AG10803 (cell line): Measurements from ENCODE around the gene KRTAP12-3.
"Not testable (repeated sequence)": the region's sequence is repeated elsewhere in the genome, so short reads cannot be mapped to it uniquely, and the experiment has no call there.

Source experiments
- DNase-seq: peaks from one replicate; pipeline ENCODE4 v3.0.0; 2010; ENCODE audit warnings: low read depth
- H3K4me3 ChIP-seq: 2 replicates; pipeline ENCODE4 v1.5.1; 2011; ENCODE audit warnings: mild to moderate bottlenecking, low read length, control low read depth
- TF ChIP-seq, protein P1 (sequence below): conservative IDR thresholded peaks from 2 replicates; pipeline ENCODE4 v1.5.1; 2011; ENCODE audit warnings: mild to moderate bottlenecking, low read length, control low read depth, inconsistent platforms

Gene KRTAP12-3

DNA sequence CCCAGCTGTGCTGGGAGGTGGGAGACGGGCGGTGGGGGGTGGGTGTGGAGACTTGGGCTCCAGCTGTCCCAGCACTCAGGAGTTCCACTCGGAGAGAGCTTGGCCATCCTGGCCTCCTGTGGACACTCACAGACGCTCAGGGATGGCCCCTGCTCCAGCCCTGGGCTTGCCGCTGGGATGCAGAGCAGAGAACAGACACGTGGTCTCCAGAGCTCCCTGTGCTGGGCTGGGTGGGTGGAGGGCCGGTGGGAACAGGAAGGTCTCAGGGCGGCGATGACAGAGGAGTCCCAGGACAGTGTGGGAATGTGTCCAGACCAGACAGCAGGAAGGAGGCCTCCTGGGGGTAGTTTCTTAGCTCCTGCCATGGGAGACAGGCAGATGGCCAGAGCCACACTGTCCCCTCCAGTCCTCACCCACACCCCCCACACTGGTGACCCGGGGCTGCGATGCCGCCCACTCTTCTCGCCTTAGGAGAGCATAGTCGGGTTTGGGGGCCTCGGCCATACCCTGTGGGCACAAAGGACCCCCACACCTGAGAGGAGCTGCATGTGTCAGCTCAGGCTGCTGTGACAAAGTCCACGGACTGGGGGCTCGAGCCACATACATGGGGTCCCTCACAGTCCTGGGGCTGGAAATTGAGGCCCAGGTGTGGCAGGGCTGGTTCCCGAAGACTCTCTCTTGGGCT is 28.9 kb upstream of the KRTAP12-3 start:
- DNase-seq: no peak
- TF ChIP-seq, protein P1, sequence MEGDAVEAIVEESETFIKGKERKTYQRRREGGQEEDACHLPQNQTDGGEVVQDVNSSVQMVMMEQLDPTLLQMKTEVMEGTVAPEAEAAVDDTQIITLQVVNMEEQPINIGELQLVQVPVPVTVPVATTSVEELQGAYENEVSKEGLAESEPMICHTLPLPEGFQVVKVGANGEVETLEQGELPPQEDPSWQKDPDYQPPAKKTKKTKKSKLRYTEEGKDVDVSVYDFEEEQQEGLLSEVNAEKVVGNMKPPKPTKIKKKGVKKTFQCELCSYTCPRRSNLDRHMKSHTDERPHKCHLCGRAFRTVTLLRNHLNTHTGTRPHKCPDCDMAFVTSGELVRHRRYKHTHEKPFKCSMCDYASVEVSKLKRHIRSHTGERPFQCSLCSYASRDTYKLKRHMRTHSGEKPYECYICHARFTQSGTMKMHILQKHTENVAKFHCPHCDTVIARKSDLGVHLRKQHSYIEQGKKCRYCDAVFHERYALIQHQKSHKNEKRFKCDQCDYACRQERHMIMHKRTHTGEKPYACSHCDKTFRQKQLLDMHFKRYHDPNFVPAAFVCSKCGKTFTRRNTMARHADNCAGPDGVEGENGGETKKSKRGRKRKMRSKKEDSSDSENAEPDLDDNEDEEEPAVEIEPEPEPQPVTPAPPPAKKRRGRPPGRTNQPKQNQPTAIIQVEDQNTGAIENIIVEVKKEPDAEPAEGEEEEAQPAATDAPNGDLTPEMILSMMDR: no peak
- no peak overlapping the region for H3K4me3 ChIP-seq

DNA sequence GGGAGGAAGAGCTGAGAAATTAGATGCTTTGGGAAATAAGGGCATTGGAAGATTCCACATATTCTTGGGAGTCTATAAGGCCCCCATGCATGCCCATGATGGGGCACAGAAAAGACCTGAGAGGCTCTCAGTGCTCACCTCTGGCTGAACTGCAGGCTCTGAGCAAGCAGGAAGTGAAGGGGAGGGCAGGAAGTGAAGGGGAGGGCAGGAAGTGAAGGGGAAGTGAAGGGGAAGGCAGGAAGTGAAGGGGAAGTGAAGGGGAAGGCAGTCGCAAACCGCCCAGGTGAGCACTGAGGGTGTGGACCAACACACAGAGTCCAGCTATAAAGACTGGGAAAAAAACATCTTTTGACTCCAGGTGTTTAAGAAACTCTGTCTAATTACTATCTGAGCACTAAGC is 27.3 kb upstream of the KRTAP12-3 start:
- DNase-seq: no peak
- no peak overlapping the region for H3K4me3 ChIP-seq
- TF ChIP-seq, protein P1: no peak

DNA sequence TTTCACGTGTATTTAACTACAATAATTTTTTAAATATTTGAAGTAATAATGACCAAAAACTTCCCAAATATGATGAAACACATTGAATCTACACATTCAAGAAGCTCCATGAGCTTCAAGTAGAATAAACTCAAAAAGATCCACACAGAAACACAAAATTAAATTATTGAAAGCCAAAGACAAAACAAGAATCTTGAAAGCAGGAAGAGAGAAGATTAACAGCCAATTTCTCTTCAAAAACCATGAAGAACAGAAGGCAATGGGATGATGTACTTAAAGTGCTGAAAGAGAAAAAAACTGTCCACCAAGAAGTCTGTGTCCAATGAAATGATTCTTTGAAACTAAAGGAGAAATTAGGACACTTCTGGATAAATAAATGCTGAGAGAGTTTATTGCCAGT is 25.7 kb upstream of the KRTAP12-3 start:
- TF ChIP-seq, protein P1: no peak
- DNase-seq: no peak
- no peak overlapping the region for H3K4me3 ChIP-seq

DNA sequence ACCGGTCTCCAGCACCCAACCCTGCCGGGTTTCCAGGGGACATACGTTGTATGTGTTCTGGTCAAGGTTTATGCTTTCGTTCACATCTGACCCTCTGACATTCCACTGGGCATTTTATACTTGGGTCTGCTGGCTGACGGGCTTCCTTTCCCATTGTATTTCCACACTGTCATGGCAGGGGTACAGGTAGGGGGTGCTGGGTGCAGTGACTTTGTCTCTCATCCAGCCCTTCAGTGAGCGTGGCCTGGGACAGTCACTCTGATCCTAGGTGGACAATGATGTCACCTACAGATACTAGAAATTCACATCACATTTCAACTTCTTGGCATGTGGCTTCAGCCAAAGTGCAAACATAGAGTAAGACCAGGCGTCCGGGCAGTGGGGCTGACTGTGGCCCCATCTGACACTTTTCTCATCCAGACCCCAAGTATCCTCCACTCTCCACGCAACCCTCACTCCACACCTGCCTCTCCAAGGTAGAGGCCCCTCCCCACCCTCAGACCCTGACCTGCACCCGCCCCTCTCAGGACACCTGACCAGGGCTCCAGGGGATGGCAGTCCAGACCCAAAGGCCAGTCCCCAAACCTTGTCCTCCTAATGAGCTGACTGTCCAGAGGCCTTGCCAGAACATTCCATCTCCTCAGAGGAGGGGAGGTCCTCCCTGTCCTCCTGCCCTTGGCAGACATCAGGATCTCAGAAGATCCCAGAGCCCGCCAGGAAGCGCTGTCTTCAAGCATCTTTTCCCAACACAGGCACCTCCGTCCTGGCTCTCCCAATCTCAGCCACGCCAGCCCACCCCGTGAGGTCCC is 21.3 kb upstream of the KRTAP12-3 start:
- TF ChIP-seq, protein P1: no peak
- DNase-seq: no peak
- H3K4me3 ChIP-seq: no peak overlapping the region

DNA sequence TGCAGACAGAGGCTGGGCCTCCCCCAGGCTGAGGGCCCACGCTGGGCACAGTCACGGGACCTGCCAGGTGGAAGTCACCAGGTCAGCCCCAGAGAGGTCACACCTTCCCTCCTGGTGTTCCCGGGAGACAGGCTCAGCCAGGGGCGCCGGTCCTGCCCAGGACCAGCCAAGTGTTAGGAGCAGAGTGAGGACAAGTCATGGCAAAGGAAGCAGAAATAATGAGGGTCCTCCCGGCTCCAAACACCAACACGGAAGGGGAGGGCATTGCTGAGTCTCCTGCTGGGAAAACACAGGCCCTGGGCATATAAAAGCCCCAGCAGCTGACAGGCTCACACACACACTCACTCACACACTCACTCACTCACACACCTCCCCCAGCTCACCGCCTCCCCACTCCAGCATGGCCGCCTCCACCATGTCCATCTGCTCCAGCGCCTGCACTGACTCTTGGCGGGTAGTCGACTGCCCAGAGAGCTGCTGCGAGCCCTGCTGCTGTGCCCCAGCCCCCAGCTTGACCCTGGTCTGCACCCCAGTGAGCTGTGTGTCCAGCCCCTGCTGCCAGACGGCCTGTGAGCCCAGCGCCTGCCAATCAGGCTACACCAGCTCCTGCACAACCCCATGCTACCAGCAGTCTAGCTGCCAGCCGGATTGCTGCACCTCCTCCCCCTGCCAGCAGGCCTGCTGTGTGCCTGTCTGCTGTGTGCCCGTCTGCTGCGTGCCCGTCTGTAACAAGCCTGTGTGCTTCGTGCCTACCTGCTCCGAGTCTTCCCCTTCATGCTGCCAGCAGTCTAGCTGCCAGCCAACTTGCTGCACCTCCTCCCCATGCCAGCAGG is 20.5 kb upstream of the KRTAP12-3 start, which contains the start of gene KRTAP10-10:
TSS of gene KRTAP10-10 (plus strand) at position 339 of the 833 bp plus-strand sequence. CDS start at position 401, 62 bp downstream.
- TF ChIP-seq, protein P1: no peak
- no peak within 1 kb of the TSS for H3K4me3 ChIP-seq
- no peak for DNase-seq

DNA sequence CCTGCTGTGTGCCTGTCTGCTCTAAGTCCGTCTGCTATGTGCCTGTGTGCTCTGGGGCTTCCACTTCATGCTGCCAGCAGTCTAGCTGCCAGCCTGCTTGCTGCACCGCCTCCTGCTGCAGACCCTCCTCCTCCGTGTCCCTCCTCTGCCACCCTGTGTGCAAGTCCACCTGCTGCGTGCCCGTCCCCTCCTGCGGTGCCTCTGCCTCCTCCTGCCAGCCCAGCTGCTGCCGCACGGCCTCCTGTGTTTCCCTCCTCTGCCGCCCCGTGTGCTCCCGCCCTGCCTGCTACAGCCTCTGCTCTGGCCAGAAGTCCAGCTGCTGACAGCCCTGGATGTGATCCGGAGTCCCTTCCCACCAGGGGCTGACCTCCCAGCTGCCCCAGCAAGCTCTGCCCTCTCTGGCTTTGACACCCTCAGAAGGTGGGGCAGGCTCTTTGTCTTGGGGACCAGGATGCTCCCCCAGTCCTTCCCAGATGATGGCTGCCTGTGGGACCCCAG is 19.8 kb upstream of the KRTAP12-3 start:
- DNase-seq, H3K4me3 ChIP-seq: not testable (repeated sequence)

DNA sequence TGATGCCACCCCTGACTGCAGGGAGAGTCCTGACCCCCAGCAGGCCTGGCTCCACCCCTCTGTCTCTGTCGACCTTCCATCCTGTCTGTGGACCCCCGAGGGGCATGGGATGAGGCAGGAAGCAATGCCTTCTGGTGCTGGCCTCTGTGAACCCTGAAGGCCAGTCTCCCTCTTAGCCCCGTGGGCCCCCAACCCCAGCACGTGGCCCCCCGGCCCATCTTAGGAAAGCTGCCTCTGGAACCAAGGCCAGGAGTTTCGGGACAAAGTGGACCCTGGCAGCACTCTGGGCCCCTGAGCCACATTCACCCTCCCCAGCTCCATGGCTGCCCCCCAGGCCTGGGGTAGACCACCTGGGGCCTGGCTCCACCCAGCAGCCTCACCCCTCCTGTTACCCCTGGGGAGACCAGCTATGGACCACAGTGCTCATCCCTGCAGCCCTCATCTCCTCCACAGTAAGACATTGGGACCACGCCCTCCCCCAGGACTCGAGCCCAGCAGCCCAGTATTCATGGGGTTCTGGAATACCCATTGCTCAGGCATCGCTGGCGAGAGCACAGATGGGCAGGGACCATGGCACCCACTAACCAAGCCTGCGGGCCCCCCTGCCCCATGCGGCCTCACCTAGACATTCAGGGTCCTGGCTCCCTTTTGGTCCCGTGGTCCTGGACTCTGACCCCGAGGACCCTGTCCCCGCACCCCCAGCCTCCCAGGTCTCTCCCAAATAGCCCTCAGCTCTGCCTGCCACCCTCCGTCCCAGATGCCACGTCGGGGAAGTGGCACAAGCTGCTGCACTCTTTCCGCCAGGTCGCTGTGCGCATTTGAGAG is 19.0 kb upstream of the KRTAP12-3 start:
- not testable (repeated sequence) for DNase-seq, H3K4me3 ChIP-seq
